IMR-90 (cell line): Measurements from ENCODE around the gene UNC13A. TPM values are rescaled to one million over a fixed set of nuclear protein-coding genes. Genes with fewer than 3 reads are reported as not detected.

Experiments used
- ATAC-seq: fragments of 200-7000 bp; cut with Tn5 transposase; 2 replicates; pipeline ENCODE4 v1.9.1; 2020; ENCODE audit warnings: low read depth, mild to moderate bottlenecking, moderate library complexity
- BruUV-seq: library from RNA; stranded (reverse); fragments of 400-500 nt; replicated peaks from 2 replicates; lab custom pipeline; 2021; lab: Mats Ljungman, UMichigan
- CTCF ChIA-PET: fragments of 300-600 bp; formaldehyde crosslinking; extraction: SDS; loops from one replicate; lab custom pipeline; 2021; ENCODE audit warnings: antibody characterized with exemption; lab: Yijun Ruan, JAX
- POLR2A ChIA-PET: fragments of 300-600 bp; sonication (Branson Sonifier 250); formaldehyde crosslinking; loops from one replicate; lab custom pipeline; 2022; ENCODE audit warnings: antibody characterized with exemption; ENCODE audit not compliant: unreplicated experiment; lab: Charles Lee
- DNase-seq: peaks from one replicate; pipeline ENCODE4 v3.0.0; 2013
- H2AFZ ChIP-seq: replicated peaks from 2 replicates; pipeline ENCODE3; 2013; ENCODE audit warnings: low read length, mild to moderate bottlenecking; ENCODE audit not compliant: poor library complexity
- H2AK5ac ChIP-seq: 2 replicates; pipeline ENCODE4 v1.6.1; 2013; ENCODE audit warnings: low read depth, low read length, inconsistent platforms
- H2AK9ac ChIP-seq: replicated peaks from 2 replicates; pipeline ENCODE3; 2013; ENCODE audit warnings: mild to moderate bottlenecking, low read depth, low read length, moderate library complexity; ENCODE audit not compliant: poor library complexity
- H2BK120ac ChIP-seq: 2 replicates; pipeline ENCODE4 v1.6.1; 2013; ENCODE audit warnings: low read depth, low read length, inconsistent platforms
- H2BK15ac ChIP-seq: 3 replicates; pipeline ENCODE4 v1.6.1; 2013; ENCODE audit warnings: low read depth, low read length, inconsistent platforms
- H2BK20ac ChIP-seq: 2 replicates; pipeline ENCODE4 v1.6.1; 2013; ENCODE audit warnings: low read depth, mild to moderate bottlenecking, inconsistent platforms, low read length, moderate library complexity
- H2BK5ac ChIP-seq: 2 replicates; pipeline ENCODE4 v1.6.1; 2013; ENCODE audit warnings: mild to moderate bottlenecking, low read depth, low read length, inconsistent platforms; ENCODE audit not compliant: poor library complexity, severe bottlenecking
- H3K14ac ChIP-seq: replicated peaks from 2 replicates; pipeline ENCODE4 v1.6.1; 2013; ENCODE audit warnings: low read depth, low read length, inconsistent platforms
- H3K18ac ChIP-seq: 2 replicates; pipeline ENCODE4 v1.6.1; 2013; ENCODE audit warnings: low read depth, low read length, control low read depth
- H3K23ac ChIP-seq: 2 replicates; pipeline ENCODE4 v1.6.1; 2013; ENCODE audit warnings: low read depth, low read length, inconsistent platforms
- H3K27ac ChIP-seq: 2 replicates; pipeline ENCODE4 v1.5.1; 2013; ENCODE audit warnings: mild to moderate bottlenecking, control low read depth, low read length; ENCODE audit not compliant: insufficient read depth
- H3K27me3 ChIP-seq: 2 replicates; pipeline ENCODE4 v1.6.1; 2013; ENCODE audit warnings: low read length; ENCODE audit not compliant: control insufficient read depth, insufficient read depth
- H3K36me3 ChIP-seq: 2 replicates; pipeline ENCODE4 v1.6.1; 2013; ENCODE audit warnings: low read length, mixed read lengths; ENCODE audit not compliant: control insufficient read depth, insufficient read depth
- H3K4ac ChIP-seq: 2 replicates; pipeline ENCODE4 v1.6.1; 2013; ENCODE audit warnings: low read depth, low read length, inconsistent platforms
- H3K4me1 ChIP-seq: 2 replicates; pipeline ENCODE4 v1.6.1; 2013; ENCODE audit warnings: low read length, mixed read lengths; ENCODE audit not compliant: control insufficient read depth, insufficient read depth
- H3K4me2 ChIP-seq: 2 replicates; pipeline ENCODE4 v1.6.1; 2013; ENCODE audit warnings: low read depth, mild to moderate bottlenecking, control low read depth, low read length, moderate library complexity
- H3K4me3 ChIP-seq: 2 replicates; pipeline ENCODE4 v1.5.1; 2013; ENCODE audit warnings: low read depth, mild to moderate bottlenecking, control low read depth, low read length, moderate library complexity; ENCODE audit not compliant: insufficient read depth
- H3K56ac ChIP-seq: 2 replicates; pipeline ENCODE4 v1.6.1; 2013; ENCODE audit warnings: low read length, inconsistent platforms; ENCODE audit not compliant: insufficient read depth; ENCODE audit errors: extremely low read depth
- H3K79me1 ChIP-seq, 2 experiments: 2 replicates each; pipeline ENCODE4 v1.6.1; 2013; ENCODE audit warnings: low read length in 2 of 2, inconsistent platforms in 1 of 2, low read depth in 1 of 2
- H3K9ac ChIP-seq: 2 replicates; pipeline ENCODE4 v1.6.1; 2013; ENCODE audit warnings: low read depth, low read length, control low read depth
- H3K9me1 ChIP-seq: 2 replicates; pipeline ENCODE4 v1.6.1; 2013; ENCODE audit warnings: low read length, inconsistent platforms; ENCODE audit not compliant: insufficient read depth
- H3K9me3 ChIP-seq: 2 replicates; pipeline ENCODE4 v1.6.1; 2013; ENCODE audit warnings: low read length; ENCODE audit not compliant: control insufficient read depth, insufficient read depth
- H4K20me1 ChIP-seq: 2 replicates; pipeline ENCODE4 v1.6.1; 2013; ENCODE audit warnings: low read length, inconsistent platforms; ENCODE audit not compliant: insufficient read depth
- H4K5ac ChIP-seq: 2 replicates; pipeline ENCODE4 v1.6.1; 2013; ENCODE audit warnings: mild to moderate bottlenecking, low read depth, low read length, control low read depth
- H4K8ac ChIP-seq, 2 experiments: 2 replicates each; pipeline ENCODE4 v1.6.1; 2013; ENCODE audit warnings: low read depth in 2 of 2, low read length in 2 of 2, control low read depth in 1 of 2, inconsistent platforms in 1 of 2
- H4K91ac ChIP-seq: 2 replicates; pipeline ENCODE4 v1.6.1; 2013; ENCODE audit warnings: low read depth, low read length, inconsistent platforms; ENCODE audit not compliant: insufficient read depth
- FOS ChIP-seq: fragments of 150-350 bp; IDR thresholded peaks from 2 replicates; pipeline ENCODE4 v1.6.1; 2016; ENCODE audit warnings: low read depth, low read length
- MAZ ChIP-seq: IDR thresholded peaks from 2 replicates; pipeline ENCODE4 v1.6.1; 2012; ENCODE audit warnings: low read depth, mild to moderate bottlenecking, low read length, improper control_type of control experiment, moderate library complexity, borderline replicate concordance
- MXI1 ChIP-seq: IDR thresholded peaks from 2 replicates; pipeline ENCODE4 v1.6.1; 2012; ENCODE audit warnings: low read depth, mild to moderate bottlenecking, low read length, moderate library complexity, borderline replicate concordance
- NFE2L2 ChIP-seq: fragments of 150-350 bp; IDR thresholded peaks from 2 replicates; pipeline ENCODE4 v1.6.1; 2016; ENCODE audit warnings: low read depth, mild to moderate bottlenecking, low read length
- RAD21 ChIP-seq: IDR thresholded peaks from 2 replicates; pipeline ENCODE4 v1.6.1; 2012; ENCODE audit warnings: low read length, improper control_type of control experiment
- RCOR1 ChIP-seq: IDR thresholded peaks from 2 replicates; pipeline ENCODE4 v1.6.1; 2012; ENCODE audit warnings: mild to moderate bottlenecking, low read length, improper control_type of control experiment; ENCODE audit not compliant: insufficient replicate concordance
- WGBS, 2 experiments: methylation state at CpG; one replicate each; pipeline versions ENCODE4 v1.1.5 to v1.1.7; 2013; ENCODE audit warnings: missing lambda C conversion rate in 2 of 2; ENCODE audit not compliant: insufficient read length in 1 of 2; ENCODE audit errors: extremely low coverage in 2 of 2; 5-methylcytosine and 5-hydroxymethylcytosine counted together
- dilution Hi-C: fragments of 300-500 bp; cut with HindIII; formaldehyde crosslinking; loops from one replicate; pipeline ENCODE4 v1.14.3; 2018; ENCODE audit warnings: low sequenced_read_pairs; ENCODE audit not compliant: unreplicated experiment
- in situ Hi-C: fragments of 300-500 bp; cut with MboI; formaldehyde crosslinking; loops from 3 replicates; pipeline ENCODE4 v1.14.3; 2019; ENCODE audit warnings: low sequenced_read_pairs, inconsistent platforms, mixed read lengths
- intact Hi-C: fragments of 100-400 bp; cut with micrococcal nuclease; formaldehyde crosslinking; loops from 2 replicates; pipeline ENCODE4 v1.10.0; 2022
- polyA plus RNA-seq, 3 experiments: library from polyadenylated mRNA; depleted of rRNA; stranded (reverse); fragments of >200 nt; gene quantifications; 2 replicates each; pipeline ENCODE4 v1.2.3, GENCODE V29; 2012; ENCODE audit warnings: low replicate concordance in 1 of 3
- total RNA-seq: library from RNA; depleted of rRNA; stranded (reverse); fragments of >200 nt; gene quantifications from 2 replicates; pipeline ENCODE4 v1.2.3, GENCODE V29; 2012
- TF ChIP-seq, protein P1 (sequence below): fragments of 150-350 bp; IDR thresholded peaks from 2 replicates; pipeline ENCODE4 v1.6.1; 2017; ENCODE audit warnings: mild to moderate bottlenecking, antibody characterized with exemption, low read length, low read depth

Gene UNC13A
- total and polyA plus RNA-seq, 2 of the 4 experiments (the other 2 are of a cell fraction): 0.18 to 0.22 TPM

DNA sequence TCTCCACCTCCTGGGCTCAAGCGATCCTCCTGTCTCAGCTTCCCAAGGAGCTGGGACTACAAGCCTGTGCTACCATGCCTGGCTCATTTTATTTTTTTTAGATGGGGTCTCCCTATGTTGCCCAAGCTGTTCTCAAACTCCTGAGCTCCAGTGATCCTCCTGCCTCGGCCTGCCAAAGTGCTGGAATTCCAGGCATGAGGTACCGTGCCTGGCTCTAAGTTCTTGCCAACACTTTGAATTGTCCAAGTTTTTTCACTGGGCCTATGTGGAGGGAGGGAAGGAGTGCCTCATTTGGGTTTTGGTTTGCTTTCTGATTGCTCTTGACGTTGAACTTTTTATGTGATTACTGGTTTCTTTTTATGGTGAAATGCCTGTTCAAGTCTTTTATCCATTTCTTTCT lies 4.4 kb upstream of the UNC13A start:
- Histone ChIP-seq H3K4me3 (no peak overlapping the region), H2AK5ac (no peak overlapping the region), H4K20me1 (no peaks in the 10 kb centered on the region; the same call in 1 of the 2 replicates), H2BK120ac (no peak overlapping the region), H4K91ac (no peak overlapping the region), H2BK20ac (no peak overlapping the region), H3K4ac (no peak overlapping the region), H3K9ac (no peak overlapping the region), H3K27me3 (peaks cover 21% of the 10 kb centered on the region), H2BK15ac (no peak overlapping the region), H2AK9ac (no peak overlapping the region), H3K4me2 (no peak overlapping the region), H2BK5ac (no peak overlapping the region), H3K14ac (no peak overlapping the region), H3K27ac (no peak overlapping the region), H3K79me1 (no peaks in the 10 kb centered on the region), H3K4me1 (peaks cover 2% of the 10 kb centered on the region; the same call in 1 of the 2 replicates), H3K18ac (no peak overlapping the region), H3K23ac (no peak overlapping the region), H3K36me3 (no peaks in the 10 kb centered on the region), H2AFZ (no peak overlapping the region), H3K56ac (no peak overlapping the region), H3K9me1 (peaks cover 3% of the 10 kb centered on the region; the same call in 1 of the 2 replicates), H4K5ac (no peak overlapping the region), H3K9me3 (no peaks in the 10 kb centered on the region), H4K8ac (no peak overlapping the region)
- no TSS peak for BruUV-seq
- intact Hi-C loops (no loop called here), dilution Hi-C loops (no loop called here), in situ Hi-C loops (no loop called here)
- no peak for TF ChIP-seq RCOR1
- no peak for TF ChIP-seq MXI1
- TF ChIP-seq, protein P1, sequence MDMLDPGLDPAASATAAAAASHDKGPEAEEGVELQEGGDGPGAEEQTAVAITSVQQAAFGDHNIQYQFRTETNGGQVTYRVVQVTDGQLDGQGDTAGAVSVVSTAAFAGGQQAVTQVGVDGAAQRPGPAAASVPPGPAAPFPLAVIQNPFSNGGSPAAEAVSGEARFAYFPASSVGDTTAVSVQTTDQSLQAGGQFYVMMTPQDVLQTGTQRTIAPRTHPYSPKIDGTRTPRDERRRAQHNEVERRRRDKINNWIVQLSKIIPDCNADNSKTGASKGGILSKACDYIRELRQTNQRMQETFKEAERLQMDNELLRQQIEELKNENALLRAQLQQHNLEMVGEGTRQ: no peak
- TF ChIP-seq NFE2L2: no peak
- TF ChIP-seq RAD21: no peak
- TF ChIP-seq FOS: no peak
- no peak for TF ChIP-seq MAZ
- ATAC-seq: no peak
- no peak for DNase-seq
- 50% methylated on average over 2 of the region's 4 CpGs; no CpG with 5 or more reads in 1 of the 2 experiments for WGBS, 2 experiments
- CTCF ChIA-PET: no interaction called here
- POLR2A ChIA-PET: no interaction called here
